ENCODE data around the gene ITPRIP.

GRCh38 chr10:104345515-104345914, 7.2 kb upstream of the ITPRIP start:
- TF ChIP-seq CTCF (conservative IDR thresholded peaks at IDR 0.05 in 1 of 2, IDR thresholded peaks at IDR 0.05 in 1 of 2; ENCODE audit: low read depth in 1 of 2, low read length in 2 of 2) = no peak
- TF ChIP-seq EZH2 (IDR thresholded peaks at IDR 0.05; ENCODE audit: low read length, missing control alignments) = no peak

All from fibroblast of lung (primary cell).